Brain microvascular endothelial cell (primary cell): ENCODE results near the gene RBM19.

Source experiments
- DNase-seq: peaks from one replicate; pipeline ENCODE4 v3.0.0-alpha.2; 2020
- H3K27ac ChIP-seq: fragments of 250-450 bp; sonication (Bioruptor Pico); 2 replicates; pipeline ENCODE4 v1.5.1; 2020; ENCODE audit warnings: mild to moderate bottlenecking, moderate library complexity
- H3K27me3 ChIP-seq: fragments of 250-450 bp; sonication (Bioruptor Pico); replicated peaks from 2 replicates; pipeline ENCODE4 v1.5.1; 2020; ENCODE audit warnings: mild to moderate bottlenecking
- H3K36me3 ChIP-seq: fragments of 250-450 bp; sonication (Bioruptor Pico); replicated peaks from 2 replicates; pipeline ENCODE4 v1.5.1; 2020; ENCODE audit warnings: mild to moderate bottlenecking
- H3K4me3 ChIP-seq: 2 replicates; pipeline ENCODE4 v1.5.1; 2011; ENCODE audit warnings: low read depth, mild to moderate bottlenecking, control low read depth, low read length, moderate library complexity
- in situ Hi-C: cut with HindIII; loops from 2 replicates; pipeline ENCODE4 v1.10.0; 2017; ENCODE audit warnings: low sequenced_read_pairs, low pct_ligation_motif_present
- TF ChIP-seq, protein P1 (sequence below): IDR thresholded peaks from 2 replicates; pipeline ENCODE4 v1.5.1; 2011; ENCODE audit warnings: low read depth, mild to moderate bottlenecking, moderate library complexity, low read length, control low read depth, inconsistent platforms; ENCODE audit errors: missing control alignments

Gene RBM19

DNA sequence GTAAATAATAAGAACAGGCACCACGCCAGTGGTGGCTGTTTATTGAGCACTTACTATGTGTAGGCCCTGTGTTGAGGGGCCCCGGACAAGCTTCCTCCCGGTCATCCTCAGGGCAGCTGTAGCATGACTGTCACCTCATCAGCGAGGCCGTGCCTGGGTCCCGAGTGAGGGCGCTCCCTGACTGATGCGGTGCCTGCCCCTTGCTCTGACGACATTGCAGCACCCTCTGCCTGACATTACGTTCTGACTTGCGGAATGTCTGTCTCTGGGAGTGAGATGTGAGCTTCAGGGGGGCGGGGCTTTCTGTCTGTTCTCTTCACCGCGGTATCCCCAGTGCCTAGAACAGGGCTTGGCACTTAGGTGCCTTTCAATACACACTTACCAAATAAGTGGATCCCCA, 167.6 kb downstream of the RBM19 start:
- H3K27me3 ChIP-seq: no peaks in the 10 kb centered on the region

DNA sequence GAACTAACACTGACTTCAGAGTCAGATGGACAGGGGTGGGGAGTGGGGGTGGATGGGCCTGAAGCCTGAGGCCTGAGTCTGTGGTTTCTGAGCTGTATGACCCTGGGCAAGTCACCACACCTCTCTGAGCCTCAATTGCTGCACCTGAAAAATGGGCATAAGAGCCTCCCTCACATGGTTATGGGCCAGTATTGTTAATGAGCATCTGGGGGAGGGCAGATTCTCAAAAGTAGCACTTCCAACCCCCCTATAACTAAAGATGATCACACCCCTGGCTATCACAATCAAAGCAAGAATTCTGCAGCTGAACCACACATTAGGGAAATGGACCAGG, 168.6 kb downstream of the RBM19 start:
- Histone ChIP-seq H3K27ac (no peak overlapping the region), H3K4me3 (no peak overlapping the region), H3K36me3 (no peaks in the 10 kb centered on the region), H3K27me3 (no peaks in the 10 kb centered on the region)
- in situ Hi-C loops: no loop called here
- TF ChIP-seq, protein P1, sequence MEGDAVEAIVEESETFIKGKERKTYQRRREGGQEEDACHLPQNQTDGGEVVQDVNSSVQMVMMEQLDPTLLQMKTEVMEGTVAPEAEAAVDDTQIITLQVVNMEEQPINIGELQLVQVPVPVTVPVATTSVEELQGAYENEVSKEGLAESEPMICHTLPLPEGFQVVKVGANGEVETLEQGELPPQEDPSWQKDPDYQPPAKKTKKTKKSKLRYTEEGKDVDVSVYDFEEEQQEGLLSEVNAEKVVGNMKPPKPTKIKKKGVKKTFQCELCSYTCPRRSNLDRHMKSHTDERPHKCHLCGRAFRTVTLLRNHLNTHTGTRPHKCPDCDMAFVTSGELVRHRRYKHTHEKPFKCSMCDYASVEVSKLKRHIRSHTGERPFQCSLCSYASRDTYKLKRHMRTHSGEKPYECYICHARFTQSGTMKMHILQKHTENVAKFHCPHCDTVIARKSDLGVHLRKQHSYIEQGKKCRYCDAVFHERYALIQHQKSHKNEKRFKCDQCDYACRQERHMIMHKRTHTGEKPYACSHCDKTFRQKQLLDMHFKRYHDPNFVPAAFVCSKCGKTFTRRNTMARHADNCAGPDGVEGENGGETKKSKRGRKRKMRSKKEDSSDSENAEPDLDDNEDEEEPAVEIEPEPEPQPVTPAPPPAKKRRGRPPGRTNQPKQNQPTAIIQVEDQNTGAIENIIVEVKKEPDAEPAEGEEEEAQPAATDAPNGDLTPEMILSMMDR: no peak
- no peak for DNase-seq

More for the DNA sequence above, 167.6 kb downstream of the RBM19 start:
- TF ChIP-seq, protein P1: no peak
- DNase-seq: no peak
- Histone ChIP-seq H3K36me3 (no peaks in the 10 kb centered on the region), H3K4me3 (no peak overlapping the region), H3K27ac (no peak overlapping the region)
- in situ Hi-C loops: no loop called here

- in situ Hi-C loops: no loop called here
- Histone ChIP-seq H3K4me3 (no peak overlapping the region), H3K27ac (no peak overlapping the region), H3K36me3 (no peaks in the 10 kb centered on the region), H3K27me3 (no peaks in the 10 kb centered on the region)
- DNase-seq: no peak
- TF ChIP-seq, protein P1: no peak
These were observed 169.1 kb downstream of the RBM19 start for GRCh38 chr12:113796852-113797534.

DNA sequence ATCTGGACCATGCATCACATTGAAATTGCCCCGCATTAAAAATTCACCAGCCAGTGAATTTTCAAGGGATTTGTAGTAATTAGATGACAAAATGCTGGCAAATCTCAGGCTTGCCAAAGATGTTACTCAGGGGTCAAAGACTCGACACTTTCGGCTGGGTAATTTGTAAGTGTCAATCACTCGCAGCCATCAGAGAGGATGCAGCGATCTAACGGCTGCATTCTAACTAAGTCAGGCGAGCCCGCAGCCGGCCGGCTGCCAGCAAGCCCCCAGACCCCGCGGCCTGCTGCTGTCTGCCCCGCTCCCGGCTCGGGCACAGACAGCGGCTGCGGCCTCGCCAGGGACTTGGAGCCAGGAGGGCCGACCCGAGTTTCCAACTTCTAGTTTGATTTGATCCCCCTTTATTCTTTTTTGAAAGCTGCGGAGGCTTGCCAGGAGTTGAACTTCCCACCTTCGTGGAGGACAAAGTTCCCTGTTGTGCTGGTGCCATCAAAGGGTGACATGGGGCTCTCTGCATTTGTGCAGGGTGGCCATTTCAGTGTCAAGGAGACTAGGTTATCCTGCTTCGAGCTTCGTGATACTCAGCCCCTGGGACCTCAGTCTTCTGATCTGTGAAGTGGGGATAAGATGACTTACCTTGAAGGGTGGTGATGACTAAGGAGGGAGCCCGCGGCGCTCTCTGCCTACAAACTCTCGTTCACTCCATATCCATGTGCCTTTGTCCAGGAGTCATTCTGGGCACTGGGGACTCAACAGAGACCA, 169.9 kb downstream of the RBM19 start:
- Histone ChIP-seq H3K4me3 (no peak overlapping the region), H3K27me3 (no peaks in the 10 kb centered on the region), H3K36me3 (no peaks in the 10 kb centered on the region), H3K27ac (no peak overlapping the region)
- in situ Hi-C loops: no loop called here
- TF ChIP-seq, protein P1: no peak
- DNase-seq: no peak

DNA sequence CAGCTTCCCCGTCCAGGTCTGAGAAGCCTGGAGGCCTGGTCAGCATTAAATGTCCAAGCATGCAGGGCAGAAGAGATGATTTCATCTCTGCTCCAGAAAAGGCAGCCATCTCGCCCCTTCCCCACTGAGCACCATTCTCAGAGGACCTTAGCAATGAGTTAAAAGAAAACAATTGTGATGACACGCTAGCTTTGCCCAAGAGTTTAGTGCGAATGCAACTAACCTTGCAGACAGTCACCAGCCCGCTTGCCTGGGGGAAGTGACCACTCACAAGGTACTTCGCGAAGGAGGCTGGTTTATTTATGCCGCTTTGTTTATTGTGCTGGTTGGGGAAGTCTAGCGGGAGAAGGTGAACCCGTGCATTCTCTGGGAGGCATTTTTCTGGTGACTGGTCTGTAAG, 170.7 kb downstream of the RBM19 start:
- Histone ChIP-seq H3K27me3 (peaks cover 2% of the 10 kb centered on the region), H3K27ac (no peak overlapping the region), H3K36me3 (no peaks in the 10 kb centered on the region), H3K4me3 (no peak overlapping the region)
- no peak for DNase-seq
- TF ChIP-seq, protein P1: no peak
- in situ Hi-C loops: no loop called here

DNA sequence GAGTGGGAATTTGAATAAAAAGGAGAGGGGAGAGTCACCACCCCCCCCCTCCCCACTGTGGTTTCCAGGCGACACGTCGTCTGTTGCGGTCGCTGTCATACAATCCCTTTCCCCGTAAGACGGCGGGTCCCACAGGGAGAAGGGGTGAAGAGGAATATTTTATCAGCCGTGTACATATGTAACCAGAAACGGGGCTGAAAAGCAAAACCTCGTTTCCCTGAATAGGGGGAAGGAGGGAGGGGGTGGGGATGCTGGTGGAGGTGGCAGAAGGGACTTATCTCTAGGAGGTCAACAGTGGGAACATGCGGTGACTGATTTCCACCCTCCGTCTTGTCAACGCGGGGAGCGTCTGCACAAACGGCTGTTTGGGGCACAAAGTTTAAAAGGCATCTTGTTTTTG, 171.4 kb downstream of the RBM19 start:
- Histone ChIP-seq H3K36me3 (no peaks in the 10 kb centered on the region), H3K27me3 (peaks cover 2% of the 10 kb centered on the region), H3K27ac (no peak overlapping the region), H3K4me3 (no peak overlapping the region)
- TF ChIP-seq, protein P1: no peak
- in situ Hi-C loops: no loop called here
- no peak for DNase-seq
